Measurements from ENCODE around the gene ASF1A. TPM values are rescaled to one million over a fixed set of nuclear protein-coding genes. Genes with fewer than 3 reads are reported as not detected.

Gene ASF1A
- total and polyA plus RNA-seq, 10 of the 15 experiments (the other 5 are each of a cell fraction or from before 2014, with no cell fraction given), result 23.7 to 103 (median 31.5) TPM

GRCh38 chr6:118875672-118876071 is 18.3 kb upstream of the ASF1A start:
- FAIRE-seq, result no peak
- CTCF ChIA-PET, result no interaction called here
- ATAC-seq, result no peak
- no TSS peak for BruUV-seq (replicated peaks)
- H4K20me1 ChIP-seq (ENCODE audit: control insufficient read depth, insufficient read depth), result no peaks in the 10 kb centered on the region
- no peak for DNase-seq (ENCODE audit: low read depth, low spot score)
- no peak overlapping the region for H3K27ac ChIP-seq (ENCODE audit: control insufficient read depth, insufficient read depth)
- TF ChIP-seq ZNF217 (IDR thresholded peaks at IDR 0.05), result no peak
- no peak for TF ChIP-seq KDM1A (IDR thresholded peaks at IDR 0.05; ENCODE audit: borderline replicate concordance)
- TF ChIP-seq PAX5 (IDR thresholded peaks at IDR 0.05; ENCODE audit: borderline replicate concordance, low read depth, low read length), result no peak
- no peak for TF ChIP-seq ZNF622 (IDR thresholded peaks at IDR 0.05)
- no peak for TF ChIP-seq BMI1 (IDR thresholded peaks at IDR 0.05; ENCODE audit: borderline replicate concordance)
- no peak for TF ChIP-seq SUZ12 (IDR thresholded peaks at IDR 0.05; ENCODE audit: unreplicated experiment)
- TF ChIP-seq LARP7 (IDR thresholded peaks at IDR 0.05), result no peak
- TF ChIP-seq MAX (IDR thresholded peaks at IDR 0.05; ENCODE audit: low read depth, low read length), result no peak
- TF ChIP-seq RUNX3 (IDR thresholded peaks at IDR 0.05; ENCODE audit: low read length), result no peak
- no peak for TF ChIP-seq HDAC2 (IDR thresholded peaks at IDR 0.05)
- TF ChIP-seq SMC3 (IDR thresholded peaks at IDR 0.05; ENCODE audit: borderline replicate concordance, low read length), result no peak
- TF ChIP-seq TCF12 (IDR thresholded peaks at IDR 0.05; ENCODE audit: low read depth, low read length), result no peak
- no peak for TF ChIP-seq CHD4 (IDR thresholded peaks at IDR 0.05)
- TF ChIP-seq, protein P1, sequence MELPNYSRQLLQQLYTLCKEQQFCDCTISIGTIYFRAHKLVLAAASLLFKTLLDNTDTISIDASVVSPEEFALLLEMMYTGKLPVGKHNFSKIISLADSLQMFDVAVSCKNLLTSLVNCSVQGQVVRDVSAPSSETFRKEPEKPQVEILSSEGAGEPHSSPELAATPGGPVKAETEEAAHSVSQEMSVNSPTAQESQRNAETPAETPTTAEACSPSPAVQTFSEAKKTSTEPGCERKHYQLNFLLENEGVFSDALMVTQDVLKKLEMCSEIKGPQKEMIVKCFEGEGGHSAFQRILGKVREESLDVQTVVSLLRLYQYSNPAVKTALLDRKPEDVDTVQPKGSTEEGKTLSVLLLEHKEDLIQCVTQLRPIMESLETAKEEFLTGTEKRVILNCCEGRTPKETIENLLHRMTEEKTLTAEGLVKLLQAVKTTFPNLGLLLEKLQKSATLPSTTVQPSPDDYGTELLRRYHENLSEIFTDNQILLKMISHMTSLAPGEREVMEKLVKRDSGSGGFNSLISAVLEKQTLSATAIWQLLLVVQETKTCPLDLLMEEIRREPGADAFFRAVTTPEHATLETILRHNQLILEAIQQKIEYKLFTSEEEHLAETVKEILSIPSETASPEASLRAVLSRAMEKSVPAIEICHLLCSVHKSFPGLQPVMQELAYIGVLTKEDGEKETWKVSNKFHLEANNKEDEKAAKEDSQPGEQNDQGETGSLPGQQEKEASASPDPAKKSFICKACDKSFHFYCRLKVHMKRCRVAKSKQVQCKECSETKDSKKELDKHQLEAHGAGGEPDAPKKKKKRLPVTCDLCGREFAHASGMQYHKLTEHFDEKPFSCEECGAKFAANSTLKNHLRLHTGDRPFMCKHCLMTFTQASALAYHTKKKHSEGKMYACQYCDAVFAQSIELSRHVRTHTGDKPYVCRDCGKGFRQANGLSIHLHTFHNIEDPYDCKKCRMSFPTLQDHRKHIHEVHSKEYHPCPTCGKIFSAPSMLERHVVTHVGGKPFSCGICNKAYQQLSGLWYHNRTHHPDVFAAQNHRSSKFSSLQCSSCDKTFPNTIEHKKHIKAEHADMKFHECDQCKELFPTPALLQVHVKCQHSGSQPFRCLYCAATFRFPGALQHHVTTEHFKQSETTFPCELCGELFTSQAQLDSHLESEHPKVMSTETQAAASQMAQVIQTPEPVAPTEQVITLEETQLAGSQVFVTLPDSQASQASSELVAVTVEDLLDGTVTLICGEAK (IDR thresholded peaks at IDR 0.05; ENCODE audit: borderline replicate concordance), result no peak
- POLR2A ChIA-PET, result no interaction called here
- whole genome bisulfite sequencing (ENCODE audit: insufficient coverage, insufficient replicate concordance, low lambda C conversion rate, missing lambda C conversion rate), result 98% methylated on average over 2 of the region's 2 CpGs
- in situ Hi-C loops (cut with MboI), result no loop called here
- peaks cover 4% of the 10 kb centered on the region for H3K79me2 ChIP-seq (ENCODE audit: control insufficient read depth, insufficient read depth, low read length)
- intact Hi-C loops (cut with micrococcal nuclease; ENCODE audit: unreplicated experiment), result no loop called here
- H3K36me3 ChIP-seq (ENCODE audit: control insufficient read depth in 2 of 2, insufficient read depth in 2 of 2, low read length in 1 of 2), result no peaks in the 10 kb centered on the region
- H3K9me3 ChIP-seq (replicated peaks; ENCODE audit: control insufficient read depth, insufficient read depth, low read length), result no peaks in the 10 kb centered on the region
- RAD21 ChIA-PET (ENCODE audit: unreplicated experiment), result no interaction called here
- H3K4me1 ChIP-seq (ENCODE audit: control insufficient read depth, insufficient read depth, low read length), result peaks cover 3% of the 10 kb centered on the region
- H3K4me3 ChIP-seq, result no peak overlapping the region
- no peak overlapping the region for H2AFZ ChIP-seq (ENCODE audit: control insufficient read depth, low read depth, low read length)
- no peaks in the 10 kb centered on the region for H3K27me3 ChIP-seq (replicated peaks in 1 of 2; ENCODE audit: control insufficient read depth in 2 of 2, insufficient read depth in 2 of 2, low read length in 1 of 2)
- no peak overlapping the region for H3K4me2 ChIP-seq (ENCODE audit: control insufficient read depth, insufficient read depth)
- no peak overlapping the region for H3K9ac ChIP-seq (ENCODE audit: control insufficient read depth, insufficient read depth, low read length)
- SMC1A ChIA-PET (ENCODE audit: uncharacterized antibody, unreplicated experiment), result interaction anchor here (1.2 to 2.2 kb wide), 3 partner anchors 11 to 16 kb away, joined by 3 to 6 read pairs (median 4); no protein-coding TSS in a partner anchor

Data from GM12878 (cell line).